GM19025 (cell line): Measurements from ENCODE around the gene KRT72.

Experiments
- ATAC-seq: cut with Tn5 transposase; IDR thresholded peaks from one replicate; pipeline ENCODE4 v1.9.1; 2021; ENCODE audit warnings: mild to moderate bottlenecking, low read depth, moderate library complexity; ENCODE audit not compliant: unreplicated experiment

The KRT72 gene

GRCh38 chr12:52600941-52601481, at the start of gene KRT72:
KRT72 (minus strand) TSS chr12:52601463; CDS start chr12:52601452, 11 bp downstream.
- ATAC-seq: no peak

- no peak for ATAC-seq
Measured at GRCh38 chr12:52650520-52651081, 49.3 kb upstream of the KRT72 start.

GRCh38 chr12:52649066-52649465, 47.8 kb upstream of the KRT72 start:
- ATAC-seq: no peak

GRCh38 chr12:52648012-52648550, 46.8 kb upstream of the KRT72 start:
- no peak for ATAC-seq

- no peak for ATAC-seq
Measured at GRCh38 chr12:52647601-52648000, 46.3 kb upstream of the KRT72 start.

- ATAC-seq: no peak
Measured at GRCh38 chr12:52646613-52647012, 45.4 kb upstream of the KRT72 start.

- no peak for ATAC-seq
Measured at GRCh38 chr12:52645982-52646381, 44.7 kb upstream of the KRT72 start.

- no peak for ATAC-seq
Measured at GRCh38 chr12:52645120-52645761, 44.0 kb upstream of the KRT72 start.

GRCh38 chr12:52644078-52644415, 42.8 kb upstream of the KRT72 start:
- no peak for ATAC-seq

- no peak for ATAC-seq
Measured at GRCh38 chr12:52643233-52644077, 42.2 kb upstream of the KRT72 start.

GRCh38 chr12:52641468-52641867, 40.2 kb upstream of the KRT72 start:
- no peak for ATAC-seq

- no peak for ATAC-seq
Measured at GRCh38 chr12:52637299-52637698, 36.0 kb upstream of the KRT72 start.

GRCh38 chr12:52636592-52637258, 35.5 kb upstream of the KRT72 start:
- no peak for ATAC-seq

- no peak for ATAC-seq
Measured at GRCh38 chr12:52636189-52636588, 34.9 kb upstream of the KRT72 start.

- no peak for ATAC-seq
Measured at GRCh38 chr12:52634266-52635056, 33.2 kb upstream of the KRT72 start.

- ATAC-seq: no peak
Measured at GRCh38 chr12:52633383-52633782, 32.1 kb upstream of the KRT72 start.

- no peak for ATAC-seq
Measured at GRCh38 chr12:52632656-52633055, 31.4 kb upstream of the KRT72 start.

- ATAC-seq: no peak
Measured at GRCh38 chr12:52631676-52632459, 30.6 kb upstream of the KRT72 start.

GRCh38 chr12:52631264-52631663, 30.0 kb upstream of the KRT72 start:
- no peak for ATAC-seq
